Panc1 (cell line): Measurements from ENCODE around the gene TAX1BP1. TPM values are rescaled to one million over a fixed set of nuclear protein-coding genes. Genes with fewer than 3 reads are reported as not detected.
A peak's percentile ranks its signal among the peaks of the same experiment; 100 is the strongest.

Experiments
- ATAC-seq: fragments of 200-7000 bp; cut with Tn5 transposase; 2 replicates; pipeline ENCODE4 v1.9.1; 2020; ENCODE audit warnings: mild to moderate bottlenecking, moderate library complexity
- BruUV-seq: library from RNA; stranded (reverse); fragments of 400-500 nt; replicated peaks from 2 replicates; lab custom pipeline; 2021; lab: Mats Ljungman, UMichigan
- CTCF ChIA-PET: fragments of 300-600 bp; sonication (Branson Sonifier 250); formaldehyde crosslinking; loops from one replicate; lab custom pipeline; 2022; ENCODE audit warnings: antibody characterized with exemption; lab: Charles Lee
- POLR2A ChIA-PET: fragments of 300-600 bp; sonication (Branson Sonifier 250); formaldehyde crosslinking; loops from one replicate; lab custom pipeline; 2022; ENCODE audit warnings: antibody characterized with exemption; lab: Charles Lee
- DNase-seq: peaks from one replicate; pipeline ENCODE4 v3.0.0-alpha.2; 2010; ENCODE audit warnings: low read depth, low spot score
- H3K27ac ChIP-seq: 2 replicates; pipeline ENCODE4 v1.5.1; 2011; ENCODE audit warnings: mild to moderate bottlenecking, low read length, inconsistent platforms
- H3K27me3 ChIP-seq: fragments of 200-500 bp; sonication (Bioruptor generic); 2 replicates; pipeline ENCODE4 v1.6.0; 2014; ENCODE audit warnings: low read length, inconsistent platforms; ENCODE audit not compliant: control insufficient read depth, insufficient read depth
- H3K36me3 ChIP-seq: fragments of 200-500 bp; sonication (Bioruptor generic); 2 replicates; pipeline ENCODE4 v1.5.1; 2014; ENCODE audit warnings: inconsistent platforms, mild to moderate bottlenecking, low read length, moderate library complexity; ENCODE audit not compliant: control insufficient read depth, insufficient read depth
- H3K4me1 ChIP-seq: 2 replicates; pipeline ENCODE4 v1.5.1; 2011; ENCODE audit warnings: inconsistent platforms, mild to moderate bottlenecking, low read length, moderate library complexity; ENCODE audit not compliant: control insufficient read depth, insufficient read depth
- H3K4me3 ChIP-seq, 2 experiments: 2 replicates each; pipeline ENCODE4 v1.5.1; 2011 to 2012; ENCODE audit warnings: low read depth in 2 of 2, low read length in 2 of 2, mild to moderate bottlenecking in 2 of 2, inconsistent platforms in 1 of 2, moderate library complexity in 1 of 2
- H3K9me3 ChIP-seq: fragments of 200-500 bp; sonication (Bioruptor generic); 2 replicates; pipeline ENCODE4 v1.5.1; 2014; ENCODE audit warnings: low read depth, mild to moderate bottlenecking, inconsistent platforms, low read length, moderate library complexity; ENCODE audit not compliant: control insufficient read depth, insufficient read depth
- POLR2AphosphoS5 ChIP-seq: IDR thresholded peaks from 2 replicates; pipeline ENCODE4 v1.6.1; 2012; ENCODE audit warnings: mild to moderate bottlenecking, low read depth, low read length, moderate library complexity
- SIN3A ChIP-seq: IDR thresholded peaks from 2 replicates; pipeline ENCODE4 v1.6.1; 2012; ENCODE audit warnings: low read depth, mild to moderate bottlenecking, low read length, moderate library complexity, borderline replicate concordance; ENCODE audit not compliant: insufficient read depth
- TCF7L2 ChIP-seq: IDR thresholded peaks from 2 replicates; pipeline ENCODE4 v1.6.1; 2011; ENCODE audit warnings: mild to moderate bottlenecking, low read depth, low read length, inconsistent platforms
- in situ Hi-C: cut with HindIII; loops from 2 replicates; pipeline ENCODE4 v1.10.0; 2016; ENCODE audit warnings: low sequenced_read_pairs, low pct_unique_long_range_greater_than_20kb
- intact Hi-C: fragments of 100-400 bp; cut with micrococcal nuclease; formaldehyde crosslinking; loops from one replicate; pipeline ENCODE4 v1.10.0; 2022; ENCODE audit not compliant: unreplicated experiment
- total RNA-seq: library from RNA; stranded (reverse); gene quantifications from one replicate; pipeline ENCODE4 v1.2.1, GENCODE V29; 2021; ENCODE audit not compliant: unreplicated experiment
- TF ChIP-seq, protein P1 (sequence below), 2 experiments: IDR thresholded peaks; 2 replicates each; pipeline ENCODE4 v1.6.1; 2011 to 2012; ENCODE audit warnings: low read depth in 2 of 2, control low read depth in 1 of 2, low read length in 1 of 2, mild to moderate bottlenecking in 1 of 2, moderate library complexity in 1 of 2; ENCODE audit not compliant: insufficient read depth in 1 of 2
- TF ChIP-seq, protein P2 (sequence below): fragments of 450-650 bp; IDR thresholded peaks from 2 replicates; pipeline ENCODE4 v1.5.1; 2017; ENCODE audit warnings: mild to moderate bottlenecking

Gene TAX1BP1
- total RNA-seq, 1 experiment from 2014 or later = 125 TPM

DNA sequence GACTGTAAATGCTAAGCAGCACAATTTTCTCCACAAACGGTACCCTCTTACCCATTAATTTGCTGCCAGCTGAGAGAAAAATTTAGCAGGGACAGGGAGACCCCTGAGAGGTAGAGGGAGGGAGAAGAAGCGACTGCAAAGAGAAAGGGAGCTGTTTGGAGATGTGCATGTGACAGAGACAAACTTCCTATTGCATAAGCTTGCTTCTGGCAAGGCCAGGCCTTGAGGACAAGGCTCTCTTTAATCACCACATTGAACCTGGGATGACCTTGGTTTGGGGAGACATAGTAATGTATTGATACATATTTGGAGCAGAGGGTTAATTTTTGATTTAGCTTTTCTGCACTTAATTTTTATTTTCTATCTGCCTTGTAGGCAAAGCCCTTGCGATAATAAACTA, 46.2 kb upstream of the TAX1BP1 start:
- DNase-seq = no peak

DNA sequence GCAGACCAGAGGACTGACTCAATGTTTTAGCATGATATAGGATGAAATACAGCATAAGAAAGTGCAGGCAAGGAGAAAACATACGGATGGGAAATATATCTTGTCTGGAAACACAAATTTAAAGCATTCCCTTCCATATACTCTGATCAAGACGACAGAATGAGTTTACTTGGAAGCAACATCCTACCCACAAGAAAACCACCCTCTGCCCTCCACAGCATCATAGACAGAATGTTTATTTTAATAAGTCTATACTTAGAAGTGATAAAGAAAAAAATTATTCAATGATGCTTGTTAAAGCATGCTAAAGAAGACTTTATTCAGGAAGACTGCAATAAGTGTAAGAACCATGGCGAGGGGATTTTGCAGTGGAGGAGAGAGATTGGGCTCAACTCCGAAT, 44.9 kb upstream of the TAX1BP1 start:
- TF ChIP-seq, protein P1, sequence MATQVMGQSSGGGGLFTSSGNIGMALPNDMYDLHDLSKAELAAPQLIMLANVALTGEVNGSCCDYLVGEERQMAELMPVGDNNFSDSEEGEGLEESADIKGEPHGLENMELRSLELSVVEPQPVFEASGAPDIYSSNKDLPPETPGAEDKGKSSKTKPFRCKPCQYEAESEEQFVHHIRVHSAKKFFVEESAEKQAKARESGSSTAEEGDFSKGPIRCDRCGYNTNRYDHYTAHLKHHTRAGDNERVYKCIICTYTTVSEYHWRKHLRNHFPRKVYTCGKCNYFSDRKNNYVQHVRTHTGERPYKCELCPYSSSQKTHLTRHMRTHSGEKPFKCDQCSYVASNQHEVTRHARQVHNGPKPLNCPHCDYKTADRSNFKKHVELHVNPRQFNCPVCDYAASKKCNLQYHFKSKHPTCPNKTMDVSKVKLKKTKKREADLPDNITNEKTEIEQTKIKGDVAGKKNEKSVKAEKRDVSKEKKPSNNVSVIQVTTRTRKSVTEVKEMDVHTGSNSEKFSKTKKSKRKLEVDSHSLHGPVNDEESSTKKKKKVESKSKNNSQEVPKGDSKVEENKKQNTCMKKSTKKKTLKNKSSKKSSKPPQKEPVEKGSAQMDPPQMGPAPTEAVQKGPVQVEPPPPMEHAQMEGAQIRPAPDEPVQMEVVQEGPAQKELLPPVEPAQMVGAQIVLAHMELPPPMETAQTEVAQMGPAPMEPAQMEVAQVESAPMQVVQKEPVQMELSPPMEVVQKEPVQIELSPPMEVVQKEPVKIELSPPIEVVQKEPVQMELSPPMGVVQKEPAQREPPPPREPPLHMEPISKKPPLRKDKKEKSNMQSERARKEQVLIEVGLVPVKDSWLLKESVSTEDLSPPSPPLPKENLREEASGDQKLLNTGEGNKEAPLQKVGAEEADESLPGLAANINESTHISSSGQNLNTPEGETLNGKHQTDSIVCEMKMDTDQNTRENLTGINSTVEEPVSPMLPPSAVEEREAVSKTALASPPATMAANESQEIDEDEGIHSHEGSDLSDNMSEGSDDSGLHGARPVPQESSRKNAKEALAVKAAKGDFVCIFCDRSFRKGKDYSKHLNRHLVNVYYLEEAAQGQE (IDR thresholded peaks at IDR 0.05; ENCODE audit: insufficient read depth in 1 of 2, low read depth in 2 of 2, low read length in 1 of 2) = no peak
- TF ChIP-seq POLR2AphosphoS5 = no peak
- TF ChIP-seq SIN3A = no peak
- TF ChIP-seq, protein P2, sequence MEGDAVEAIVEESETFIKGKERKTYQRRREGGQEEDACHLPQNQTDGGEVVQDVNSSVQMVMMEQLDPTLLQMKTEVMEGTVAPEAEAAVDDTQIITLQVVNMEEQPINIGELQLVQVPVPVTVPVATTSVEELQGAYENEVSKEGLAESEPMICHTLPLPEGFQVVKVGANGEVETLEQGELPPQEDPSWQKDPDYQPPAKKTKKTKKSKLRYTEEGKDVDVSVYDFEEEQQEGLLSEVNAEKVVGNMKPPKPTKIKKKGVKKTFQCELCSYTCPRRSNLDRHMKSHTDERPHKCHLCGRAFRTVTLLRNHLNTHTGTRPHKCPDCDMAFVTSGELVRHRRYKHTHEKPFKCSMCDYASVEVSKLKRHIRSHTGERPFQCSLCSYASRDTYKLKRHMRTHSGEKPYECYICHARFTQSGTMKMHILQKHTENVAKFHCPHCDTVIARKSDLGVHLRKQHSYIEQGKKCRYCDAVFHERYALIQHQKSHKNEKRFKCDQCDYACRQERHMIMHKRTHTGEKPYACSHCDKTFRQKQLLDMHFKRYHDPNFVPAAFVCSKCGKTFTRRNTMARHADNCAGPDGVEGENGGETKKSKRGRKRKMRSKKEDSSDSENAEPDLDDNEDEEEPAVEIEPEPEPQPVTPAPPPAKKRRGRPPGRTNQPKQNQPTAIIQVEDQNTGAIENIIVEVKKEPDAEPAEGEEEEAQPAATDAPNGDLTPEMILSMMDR = no peak
- no peak for TF ChIP-seq TCF7L2
- ChIA-PET CTCF (no interaction called here), POLR2A (no interaction called here)
- in situ Hi-C loops (no loop called here), intact Hi-C loops (no loop called here)
- no peak for ATAC-seq
- BruUV-seq = no TSS peak
- DNase-seq = no peak
- Histone ChIP-seq H3K4me3 (no peak overlapping the region), H3K27me3 (no peaks in the 10 kb centered on the region), H3K4me1 (no peaks in the 10 kb centered on the region; the same call in 1 of the 2 replicates), H3K36me3 (no peaks in the 10 kb centered on the region), H3K9me3 (no peaks in the 10 kb centered on the region), H3K27ac (no peak overlapping the region)

More for the DNA sequence above, 46.2 kb upstream of the TAX1BP1 start:
- TF ChIP-seq POLR2AphosphoS5 (no peak), SIN3A (no peak), TCF7L2 (no peak)
- TF ChIP-seq, protein P1 (IDR thresholded peaks at IDR 0.05; ENCODE audit: insufficient read depth in 1 of 2, low read depth in 2 of 2, low read length in 1 of 2) = no peak
- TF ChIP-seq, protein P2 = no peak
- no peaks in the 10 kb centered on the region for H3K27me3 ChIP-seq
- H3K36me3 ChIP-seq = no peaks in the 10 kb centered on the region
- ChIA-PET CTCF (interaction anchor here (0.7 to 1.1 kb wide), 3 partner anchors 26 to 400 kb away, joined by 3 to 4 read pairs (median 4); no protein-coding TSS in a partner anchor), POLR2A (no interaction called here)
- H3K4me3 ChIP-seq = no peak overlapping the region
- no peaks in the 10 kb centered on the region; the same call in 1 of the 2 replicates for H3K4me1 ChIP-seq
- in situ Hi-C loops (no loop called here), intact Hi-C loops (loop anchor here (5.0 kb wide), 1 partner anchor 79 kb away; no protein-coding TSS in a partner anchor)
- no peak for ATAC-seq
- no TSS peak for BruUV-seq
- peak overlapping the region; percentile 18; the same call in 1 of the 2 replicates for H3K27ac ChIP-seq
- no peaks in the 10 kb centered on the region for H3K9me3 ChIP-seq
